GM04503 (cell line): ENCODE measurements around the gene STPG2.
A peak's percentile ranks its signal among the peaks of the same experiment; 100 is the strongest.

Experiments
- DNase-seq: peaks from one replicate; pipeline ENCODE4 v3.0.0-alpha.2; 2012; ENCODE audit warnings: low read depth

STPG2 gene

GRCh38 chr4:98143001-98143899, at the start of gene STPG2:
Gene STPG2, minus strand, starts transcription at chr4:98143476.
- DNase-seq: peak; percentile 37

GRCh38 chr4:98185279-98185678, 42.0 kb upstream of the STPG2 start:
- no peak for DNase-seq

- no peak for DNase-seq
Measured at GRCh38 chr4:98181809-98182208, 38.5 kb upstream of the STPG2 start.

- DNase-seq: no peak
Measured at GRCh38 chr4:98179951-98180350, 36.7 kb upstream of the STPG2 start.

GRCh38 chr4:98176531-98176930, 33.3 kb upstream of the STPG2 start:
- no peak for DNase-seq

- no peak for DNase-seq
Measured at GRCh38 chr4:98170035-98170434, 26.8 kb upstream of the STPG2 start.

- no peak for DNase-seq
Measured at GRCh38 chr4:98166731-98167041, 23.4 kb upstream of the STPG2 start.

GRCh38 chr4:98166025-98166730, 22.9 kb upstream of the STPG2 start:
- DNase-seq: no peak

GRCh38 chr4:98162696-98163095, 19.4 kb upstream of the STPG2 start:
- no peak for DNase-seq

- no peak for DNase-seq
Measured at GRCh38 chr4:98151145-98151924, 8.1 kb upstream of the STPG2 start.

GRCh38 chr4:98150092-98150761, 7.0 kb upstream of the STPG2 start:
- DNase-seq: no peak

- DNase-seq: no peak
Measured at GRCh38 chr4:98148856-98149255, 5.6 kb upstream of the STPG2 start.

- DNase-seq: no peak
Measured at GRCh38 chr4:98126141-98126540, 17.1 kb downstream of the STPG2 start.

GRCh38 chr4:98125585-98125984, 17.7 kb downstream of the STPG2 start:
- no peak for DNase-seq

GRCh38 chr4:98117363-98117762, 25.9 kb downstream of the STPG2 start:
- no peak for DNase-seq

- no peak for DNase-seq
Measured at GRCh38 chr4:98113012-98113411, 30.3 kb downstream of the STPG2 start.

GRCh38 chr4:98110929-98111328, 32.3 kb downstream of the STPG2 start:
- no peak for DNase-seq

- DNase-seq: no peak
Measured at GRCh38 chr4:98110214-98110613, 33.1 kb downstream of the STPG2 start.

- no peak for DNase-seq
Measured at GRCh38 chr4:98102660-98103059, 40.6 kb downstream of the STPG2 start.

- DNase-seq: no peak
Measured at GRCh38 chr4:98101988-98102387, 41.3 kb downstream of the STPG2 start.

- DNase-seq: no peak
Measured at GRCh38 chr4:98098764-98099163, 44.5 kb downstream of the STPG2 start.

- DNase-seq: no peak
Measured at GRCh38 chr4:98094118-98094517, 49.2 kb downstream of the STPG2 start.
